MCF 10A (cell line): ENCODE data around the gene BTBD2. TPM values are rescaled to one million over a fixed set of nuclear protein-coding genes. Genes with fewer than 3 reads are reported as not detected.

Experiments used
- BruUV-seq: library from RNA; stranded (reverse); fragments of 400-500 nt; replicated peaks from 2 replicates; lab custom pipeline; 2021; lab: Mats Ljungman, UMichigan
- CTCF ChIA-PET: fragments of 300-600 bp; sonication (Branson Sonifier 250); formaldehyde crosslinking; extraction: SDS; loops from one replicate; lab custom pipeline; 2021; ENCODE audit warnings: antibody characterized with exemption, inconsistent platforms; lab: Yijun Ruan, JAX
- POLR2A ChIA-PET: fragments of 300-600, 350-650 bp; sonication (Branson Sonifier 250); formaldehyde crosslinking; extraction: SDS; loops from one replicate; lab custom pipeline; 2020; ENCODE audit warnings: antibody characterized with exemption, inconsistent platforms; lab: Yijun Ruan, JAX
- DNase-seq: peaks from one replicate; pipeline ENCODE4 v3.0.0-alpha.2; 2018; ENCODE audit not compliant: unreplicated experiment
- H3K27ac Mint-ChIP-seq: one replicate; pipeline ENCODE4 v1.8.0; 2022; ENCODE audit warnings: mild to moderate bottlenecking, low read depth, mixed read lengths; ENCODE audit not compliant: unreplicated experiment
- H3K27me3 Mint-ChIP-seq: one replicate; pipeline ENCODE4 v1.8.0; 2022; ENCODE audit warnings: mixed read lengths; ENCODE audit not compliant: insufficient read depth, unreplicated experiment
- H3K36me3 Mint-ChIP-seq: one replicate; pipeline ENCODE4 v1.8.0; 2022; ENCODE audit warnings: mild to moderate bottlenecking, moderate library complexity, mixed read lengths; ENCODE audit not compliant: insufficient read depth, unreplicated experiment
- H3K4me1 Mint-ChIP-seq: one replicate; pipeline ENCODE4 v1.8.0; 2022; ENCODE audit warnings: mixed read lengths; ENCODE audit not compliant: insufficient read depth, unreplicated experiment
- H3K4me3 Mint-ChIP-seq: one replicate; pipeline ENCODE4 v1.8.0; 2022; ENCODE audit warnings: mild to moderate bottlenecking, moderate library complexity, mixed read lengths; ENCODE audit not compliant: unreplicated experiment
- H3K9me3 Mint-ChIP-seq: one replicate; pipeline ENCODE4 v1.8.0; 2022; ENCODE audit warnings: mixed read lengths; ENCODE audit not compliant: unreplicated experiment
- CTCF ChIP-seq: fragments of 200-600 bp; IDR thresholded peaks from one replicate; pipeline ENCODE4 v1.8.0; 2022; ENCODE audit warnings: antibody characterized with exemption, mild to moderate bottlenecking; ENCODE audit not compliant: unreplicated experiment
- intact Hi-C: fragments of 100-400 bp; cut with micrococcal nuclease; formaldehyde crosslinking; loops from 2 replicates; pipeline ENCODE4 v1.14.1; 2022
- total RNA-seq: library from RNA; stranded (reverse); gene quantifications from 2 replicates; pipeline ENCODE4 v1.2.3, GENCODE V29; 2022

Gene BTBD2
- total RNA-seq, 1 experiment from 2014 or later, result 53.1 TPM

DNA sequence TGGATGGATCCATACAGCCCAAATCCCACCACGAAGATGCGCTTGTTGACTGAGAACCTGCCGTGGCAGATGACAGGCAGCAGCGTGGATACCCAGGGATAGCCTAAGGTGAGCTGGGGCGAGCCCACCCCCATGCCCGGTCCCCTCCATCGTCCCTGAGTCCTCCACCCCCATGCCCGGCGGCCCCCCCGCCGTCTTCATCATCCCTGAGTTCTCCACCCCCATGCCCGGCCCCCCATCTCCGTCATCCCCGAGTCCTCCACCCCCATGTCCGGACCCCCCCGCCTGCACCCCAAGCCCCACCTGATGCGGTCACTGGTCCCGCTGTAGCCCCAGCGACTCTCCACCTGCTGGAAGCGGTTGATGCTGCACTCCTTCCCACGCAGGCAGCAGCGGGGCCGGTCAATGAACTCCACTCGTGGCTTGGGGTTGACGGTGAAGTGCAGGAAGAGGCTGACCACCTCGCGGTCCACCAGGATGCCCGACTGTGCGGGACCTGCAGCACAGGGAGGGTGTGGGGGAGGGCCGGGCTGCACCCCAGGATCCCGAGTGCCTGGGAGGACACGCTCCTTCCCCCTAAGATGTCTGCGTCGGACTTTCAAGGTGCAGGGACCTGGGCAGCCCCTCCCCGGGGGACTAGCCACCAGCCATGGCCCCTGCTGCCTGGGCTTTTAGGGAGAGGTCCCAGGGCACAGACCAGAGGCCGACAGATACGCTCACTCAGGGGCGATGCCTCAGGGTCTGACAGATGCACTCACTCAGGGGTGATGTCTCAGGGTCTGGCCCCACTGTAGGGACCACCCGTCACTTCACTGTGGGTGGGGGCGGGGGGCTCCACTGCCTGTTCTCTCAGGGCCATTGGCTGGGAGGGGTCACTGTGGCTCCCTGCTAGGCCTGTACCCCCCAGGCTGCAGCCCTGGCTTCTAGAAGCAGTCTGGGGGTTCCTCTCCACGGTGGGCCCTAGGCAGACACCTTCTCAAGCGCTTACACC is 28.0 kb downstream of the BTBD2 start:
- Mint-ChIP-seq H3K27me3 (no peaks in the 10 kb centered on the region), H3K9me3 (no peaks in the 10 kb centered on the region), H3K4me1 (no peaks in the 10 kb centered on the region), H3K36me3 (peaks cover 78% of the 10 kb centered on the region), H3K4me3 (no peak overlapping the region), H3K27ac (no peak overlapping the region)
- no peak for DNase-seq
- POLR2A ChIA-PET, result no interaction called here
- intact Hi-C loops, result no loop called here
- CTCF ChIA-PET, result interaction anchor here (0.6 kb wide), 2 partner anchors 15 to 143 kb away, joined by 3 read pairs; no protein-coding TSS in a partner anchor
- no peak for TF ChIP-seq CTCF
- BruUV-seq, result no TSS peak

DNA sequence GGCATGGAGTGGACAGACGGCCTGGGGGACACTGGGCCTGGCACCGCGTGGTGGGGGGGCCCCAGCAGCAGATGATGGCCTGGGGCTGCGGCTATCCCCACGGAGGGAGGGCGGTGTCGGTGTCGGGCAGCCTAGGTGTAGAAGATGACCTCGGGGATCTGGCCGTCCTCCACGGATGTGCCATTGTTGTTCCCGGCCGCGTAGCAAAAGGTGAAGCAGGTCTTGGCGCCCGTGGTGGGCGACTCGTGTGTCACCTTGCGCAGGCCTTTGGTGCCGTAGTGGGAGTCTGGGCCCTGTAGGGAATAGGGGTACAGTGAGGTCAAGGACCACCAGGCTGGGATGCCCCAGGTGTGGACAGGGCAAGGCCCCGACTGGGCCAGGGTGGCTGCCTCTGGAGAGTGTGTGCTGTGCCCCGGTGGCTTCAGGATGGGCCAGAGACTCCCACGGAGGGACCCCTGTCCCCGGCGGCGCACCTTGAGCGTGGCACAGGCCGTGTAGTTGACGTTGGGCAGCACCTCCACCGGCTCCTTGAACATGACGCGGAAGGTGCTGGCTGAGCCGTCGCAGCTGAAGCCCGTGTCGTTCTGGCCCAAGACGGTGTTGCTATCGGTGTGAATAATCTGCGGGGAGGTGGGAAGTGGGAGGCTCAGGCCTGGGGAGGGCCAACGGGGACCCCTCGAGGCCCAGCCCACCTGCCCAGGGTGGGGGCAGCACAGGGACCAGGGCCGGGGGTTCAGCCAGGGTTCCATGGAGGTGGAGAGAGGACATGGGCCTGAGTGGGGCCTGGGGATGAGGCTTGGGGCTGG is 29.0 kb downstream of the BTBD2 start:
- CTCF ChIA-PET, result interaction anchor here (0.6 kb wide), 1 partner anchor 142 kb away, joined by 3 read pairs; no protein-coding TSS in a partner anchor
- Mint-ChIP-seq H3K9me3 (no peaks in the 10 kb centered on the region), H3K36me3 (peaks cover 77% of the 10 kb centered on the region), H3K27ac (no peak overlapping the region), H3K4me3 (no peak overlapping the region), H3K4me1 (no peaks in the 10 kb centered on the region), H3K27me3 (no peaks in the 10 kb centered on the region)
- intact Hi-C loops, result no loop called here
- no peak for TF ChIP-seq CTCF
- POLR2A ChIA-PET, result no interaction called here
- TSS peak; percentile 69 for BruUV-seq
- no peak for DNase-seq

- no peaks in the 10 kb centered on the region for H3K27me3 Mint-ChIP-seq
- H3K4me1 Mint-ChIP-seq, result no peaks in the 10 kb centered on the region
- H3K36me3 Mint-ChIP-seq, result peaks cover 76% of the 10 kb centered on the region
- CTCF ChIA-PET, result no interaction called here
- intact Hi-C loops, result no loop called here
- no peak for TF ChIP-seq CTCF
- H3K9me3 Mint-ChIP-seq, result no peaks in the 10 kb centered on the region
- POLR2A ChIA-PET, result no interaction called here
- no peak overlapping the region for H3K27ac Mint-ChIP-seq
- no peak overlapping the region for H3K4me3 Mint-ChIP-seq
- BruUV-seq, result no TSS peak
- no peak for DNase-seq
Measured at GRCh38 chr19:1985588-1986356, 29.7 kb downstream of the BTBD2 start.
